ENCODE measurements around the gene SMYD3.

Gene SMYD3

GRCh38 chr1:245704765-245705164 is 802.3 kb downstream of the SMYD3 start:
- Histone ChIP-seq H3K27ac (ENCODE audit: low read depth, low read length) (no peak overlapping the region), H3K27me3 (ENCODE audit: low read length) (no peaks in the 10 kb centered on the region), H4K20me1 (ENCODE audit: low read depth, low read length) (no peaks in the 10 kb centered on the region), H3K9ac (ENCODE audit: low read length) (no peak overlapping the region), H3K4me2 (ENCODE audit: low read depth, low read length, poor library complexity, severe bottlenecking) (no peak overlapping the region), H3K79me2 (ENCODE audit: insufficient read depth, low read length) (no peaks in the 10 kb centered on the region), H2AFZ (ENCODE audit: low read depth, low read length, severe bottlenecking) (no peak overlapping the region), H3K4me3 (ENCODE audit: insufficient read depth, low read length, poor library complexity, severe bottlenecking) (no peak overlapping the region), H3K36me3 (ENCODE audit: low read length) (no peaks in the 10 kb centered on the region), H3F3A (ENCODE audit: insufficient read depth) (no peaks in the 10 kb centered on the region), H3K9me2 (replicated peaks; ENCODE audit: insufficient read depth, low read length) (no peaks in the 10 kb centered on the region), H3K9me3 (ENCODE audit: insufficient read depth, low read length) (no peaks in the 10 kb centered on the region)
- TF ChIP-seq EZH2phosphoT487 (conservative IDR thresholded peaks at IDR 0.05; ENCODE audit: low read length), result no peak
- TF ChIP-seq, protein P1, sequence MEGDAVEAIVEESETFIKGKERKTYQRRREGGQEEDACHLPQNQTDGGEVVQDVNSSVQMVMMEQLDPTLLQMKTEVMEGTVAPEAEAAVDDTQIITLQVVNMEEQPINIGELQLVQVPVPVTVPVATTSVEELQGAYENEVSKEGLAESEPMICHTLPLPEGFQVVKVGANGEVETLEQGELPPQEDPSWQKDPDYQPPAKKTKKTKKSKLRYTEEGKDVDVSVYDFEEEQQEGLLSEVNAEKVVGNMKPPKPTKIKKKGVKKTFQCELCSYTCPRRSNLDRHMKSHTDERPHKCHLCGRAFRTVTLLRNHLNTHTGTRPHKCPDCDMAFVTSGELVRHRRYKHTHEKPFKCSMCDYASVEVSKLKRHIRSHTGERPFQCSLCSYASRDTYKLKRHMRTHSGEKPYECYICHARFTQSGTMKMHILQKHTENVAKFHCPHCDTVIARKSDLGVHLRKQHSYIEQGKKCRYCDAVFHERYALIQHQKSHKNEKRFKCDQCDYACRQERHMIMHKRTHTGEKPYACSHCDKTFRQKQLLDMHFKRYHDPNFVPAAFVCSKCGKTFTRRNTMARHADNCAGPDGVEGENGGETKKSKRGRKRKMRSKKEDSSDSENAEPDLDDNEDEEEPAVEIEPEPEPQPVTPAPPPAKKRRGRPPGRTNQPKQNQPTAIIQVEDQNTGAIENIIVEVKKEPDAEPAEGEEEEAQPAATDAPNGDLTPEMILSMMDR (IDR thresholded peaks at IDR 0.05; ENCODE audit: insufficient read depth, low read length, poor library complexity, severe bottlenecking), result no peak

DNA sequence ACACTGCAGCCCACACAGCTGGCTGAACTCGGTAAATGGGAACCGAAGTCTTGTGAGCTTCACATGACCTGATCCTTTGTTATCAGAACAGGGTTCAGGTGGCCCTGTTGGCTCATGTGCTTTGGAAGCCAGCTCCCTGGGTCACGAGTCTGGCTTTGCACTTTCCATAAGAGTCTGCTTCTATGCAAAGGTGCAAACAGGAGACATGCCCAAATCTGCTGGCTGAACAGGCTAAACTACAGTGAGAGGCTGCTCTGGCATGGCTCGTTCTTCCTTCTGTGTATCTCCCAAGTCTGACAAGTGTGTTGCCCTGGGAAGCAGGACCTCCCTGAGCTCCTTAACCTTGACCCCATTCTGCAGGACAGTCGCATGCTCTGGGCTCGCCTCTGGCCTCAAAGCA is 802.7 kb downstream of the SMYD3 start:
- Histone ChIP-seq H4K20me1 (ENCODE audit: low read depth, low read length) (no peaks in the 10 kb centered on the region), H3K4me3 (ENCODE audit: insufficient read depth, low read length, poor library complexity, severe bottlenecking) (no peak overlapping the region), H3K36me3 (ENCODE audit: low read length) (no peaks in the 10 kb centered on the region), H2AFZ (ENCODE audit: low read depth, low read length, severe bottlenecking) (no peak overlapping the region), H3K9me2 (replicated peaks; ENCODE audit: insufficient read depth, low read length) (no peaks in the 10 kb centered on the region), H3K79me2 (ENCODE audit: insufficient read depth, low read length) (no peaks in the 10 kb centered on the region), H3K9me3 (ENCODE audit: insufficient read depth, low read length) (no peaks in the 10 kb centered on the region), H3K9ac (ENCODE audit: low read length) (no peak overlapping the region), H3K27me3 (ENCODE audit: low read length) (no peaks in the 10 kb centered on the region), H3F3A (ENCODE audit: insufficient read depth) (no peaks in the 10 kb centered on the region), H3K4me2 (ENCODE audit: low read depth, low read length, poor library complexity, severe bottlenecking) (no peak overlapping the region), H3K27ac (ENCODE audit: low read depth, low read length) (no peak overlapping the region)
- TF ChIP-seq, protein P1 (IDR thresholded peaks at IDR 0.05; ENCODE audit: insufficient read depth, low read length, poor library complexity, severe bottlenecking), result no peak
- no peak for TF ChIP-seq EZH2phosphoT487 (conservative IDR thresholded peaks at IDR 0.05; ENCODE audit: low read length)

DNA sequence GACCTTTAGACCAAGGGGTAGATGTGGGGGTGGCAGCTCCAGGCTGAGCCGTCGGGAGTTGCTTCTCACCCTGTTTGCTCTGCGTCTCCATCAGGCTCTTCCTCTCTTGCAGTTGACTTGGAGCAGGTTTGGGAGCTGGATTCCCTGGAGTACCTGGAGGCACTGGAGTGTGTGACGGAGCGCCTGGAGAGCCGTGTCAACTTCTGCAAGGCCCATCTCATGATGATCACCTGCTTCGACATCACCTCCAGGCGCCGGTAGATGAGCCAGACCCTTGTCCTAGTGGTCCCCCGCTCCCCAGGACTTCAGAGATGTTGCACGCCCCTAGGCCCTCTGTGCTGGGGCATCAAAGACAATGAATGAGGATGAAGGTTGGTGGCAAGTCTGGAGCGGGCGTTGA is 804.7 kb downstream of the SMYD3 start:
- TF ChIP-seq, protein P1 (IDR thresholded peaks at IDR 0.05; ENCODE audit: insufficient read depth, low read length, poor library complexity, severe bottlenecking), result no peak
- TF ChIP-seq EZH2phosphoT487 (conservative IDR thresholded peaks at IDR 0.05; ENCODE audit: low read length), result no peak
- no peaks in the 10 kb centered on the region for H3K79me2 ChIP-seq (ENCODE audit: insufficient read depth, low read length)
- H3K27me3 ChIP-seq (ENCODE audit: low read length), result no peaks in the 10 kb centered on the region

More for the DNA sequence above, 804.7 kb downstream of the SMYD3 start:
- H3K9ac ChIP-seq (ENCODE audit: low read length), result no peak overlapping the region
- H3K9me2 ChIP-seq (replicated peaks; ENCODE audit: insufficient read depth, low read length), result no peaks in the 10 kb centered on the region
- no peaks in the 10 kb centered on the region for H3F3A ChIP-seq (ENCODE audit: insufficient read depth)
- H3K36me3 ChIP-seq (ENCODE audit: low read length), result no peaks in the 10 kb centered on the region
- no peaks in the 10 kb centered on the region for H3K9me3 ChIP-seq (ENCODE audit: insufficient read depth, low read length)
- no peak overlapping the region for H3K4me3 ChIP-seq (ENCODE audit: insufficient read depth, low read length, poor library complexity, severe bottlenecking)
- no peak overlapping the region for H2AFZ ChIP-seq (ENCODE audit: low read depth, low read length, severe bottlenecking)
- H3K4me2 ChIP-seq (ENCODE audit: low read depth, low read length, poor library complexity, severe bottlenecking), result no peak overlapping the region
- no peak overlapping the region for H3K27ac ChIP-seq (ENCODE audit: low read depth, low read length)
- no peaks in the 10 kb centered on the region for H4K20me1 ChIP-seq (ENCODE audit: low read depth, low read length)
